ENCODE data around the gene PGGHG.
"Not testable (repeated sequence)": the region's sequence is repeated elsewhere in the genome, so short reads cannot be mapped to it uniquely, and the experiment has no call there.

Gene PGGHG

DNA sequence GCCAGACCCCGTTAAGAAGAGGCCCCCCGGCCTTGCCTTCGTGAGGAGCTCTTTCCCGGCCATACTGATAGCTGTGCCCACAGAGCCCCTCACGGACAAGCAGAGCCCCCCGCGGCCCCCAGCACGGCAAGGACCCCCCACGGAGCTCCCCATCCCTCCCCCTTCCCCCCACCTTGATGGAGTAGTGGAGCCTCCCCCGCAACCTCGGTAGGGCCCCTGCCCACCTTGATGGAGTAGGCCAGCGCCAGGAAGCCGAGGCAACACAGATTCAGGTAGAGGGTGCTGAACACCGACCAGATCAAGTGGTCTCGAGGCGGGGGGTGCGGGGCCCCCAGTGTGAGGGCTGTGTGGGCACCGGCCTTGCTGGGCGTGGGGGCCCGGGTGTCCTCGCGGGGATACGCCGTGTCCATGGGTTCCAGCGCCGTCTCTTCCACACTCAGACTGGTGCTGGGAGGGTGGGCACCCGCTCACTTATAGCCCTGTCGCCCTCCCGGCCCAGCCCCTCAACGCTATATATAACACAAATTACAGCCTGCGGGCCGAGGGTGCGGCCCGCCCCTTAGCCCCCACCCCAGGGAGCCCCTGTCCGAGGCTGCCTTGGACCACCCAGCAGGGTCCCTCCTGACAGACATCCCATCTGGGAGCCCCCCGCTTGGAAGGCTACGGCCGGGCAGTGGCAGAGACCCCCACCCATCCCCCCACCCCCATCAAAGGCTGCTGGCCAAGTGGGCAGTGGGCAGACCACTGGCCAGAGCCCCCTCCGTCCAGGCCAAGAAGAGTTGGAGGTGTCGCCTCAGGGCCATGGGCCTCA lies 10.4 kb downstream of the PGGHG start, which contains the start of gene IFITM5:
IFITM5 (minus strand) TSS at position 446 of the 811 bp plus-strand sequence; CDS start at position 410, 36 bp downstream.
- DNase-seq, result no peak

DNA sequence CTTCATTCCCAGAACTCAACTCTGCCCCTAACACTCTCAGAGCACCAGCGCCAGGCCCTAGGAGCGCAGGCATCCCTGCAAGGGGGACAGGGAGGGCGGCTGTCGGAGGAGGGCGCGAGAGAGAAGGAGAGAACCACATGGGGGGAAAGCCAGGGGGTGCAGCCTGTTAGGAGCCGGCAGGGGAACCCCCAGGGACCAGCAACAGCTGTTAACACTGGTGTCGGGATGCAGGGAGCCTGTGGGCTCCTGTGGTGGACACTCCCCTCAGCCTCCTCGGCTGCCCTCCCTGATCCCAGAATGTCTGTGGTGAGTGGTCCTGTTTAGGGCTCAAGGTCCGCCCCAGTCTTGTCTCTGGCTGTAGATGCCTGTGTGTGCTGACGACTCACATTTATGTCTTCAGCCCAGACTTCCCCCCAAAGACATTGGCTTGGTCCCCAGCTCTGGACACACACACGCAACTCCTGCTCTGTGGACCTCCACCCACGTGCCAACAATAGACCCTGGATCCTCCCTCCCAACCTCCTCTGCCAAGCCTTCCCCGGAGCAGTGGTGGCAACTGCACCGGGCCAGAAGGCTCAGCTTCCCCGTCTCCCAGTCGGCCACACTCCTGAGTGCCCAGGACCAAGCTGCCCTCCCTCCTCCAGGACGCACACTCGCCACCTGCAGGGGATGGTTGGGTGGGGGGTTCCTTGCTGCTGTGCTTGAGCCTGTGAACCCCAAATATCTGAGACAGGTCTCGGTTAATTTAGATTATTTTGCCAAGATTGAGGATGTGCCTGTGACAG lies 11.2 kb downstream of the PGGHG start:
- no peak for DNase-seq

GRCh38 chr11:303363-303762 lies 14.4 kb downstream of the PGGHG start:
- no peak for DNase-seq

DNA sequence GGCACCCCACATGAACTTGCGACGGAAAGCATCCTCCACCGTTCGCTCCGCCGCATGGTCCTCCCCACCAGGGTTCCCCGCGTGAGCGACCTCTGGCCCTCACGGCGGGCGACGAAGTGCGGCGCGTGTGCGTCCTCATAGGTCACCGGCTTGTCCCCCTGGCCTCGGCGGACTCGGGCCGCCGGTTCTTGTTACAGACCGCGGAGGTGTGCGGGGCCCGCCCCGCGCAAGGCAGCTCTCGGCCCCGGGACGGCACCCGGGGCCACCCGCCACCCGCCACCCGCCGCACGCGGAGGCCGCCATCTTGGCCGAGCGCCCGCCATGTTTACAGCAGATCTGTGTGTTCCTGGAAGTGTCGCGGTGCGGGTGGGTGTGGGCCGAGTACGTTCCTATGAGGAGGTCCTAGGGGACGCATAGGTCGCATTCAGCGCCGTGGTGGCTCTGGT lies 15.2 kb downstream of the PGGHG start:
- no peak for DNase-seq

GRCh38 chr11:304915-305843 lies 16.3 kb downstream of the PGGHG start:
- DNase-seq, result peak; percentile 81

DNA sequence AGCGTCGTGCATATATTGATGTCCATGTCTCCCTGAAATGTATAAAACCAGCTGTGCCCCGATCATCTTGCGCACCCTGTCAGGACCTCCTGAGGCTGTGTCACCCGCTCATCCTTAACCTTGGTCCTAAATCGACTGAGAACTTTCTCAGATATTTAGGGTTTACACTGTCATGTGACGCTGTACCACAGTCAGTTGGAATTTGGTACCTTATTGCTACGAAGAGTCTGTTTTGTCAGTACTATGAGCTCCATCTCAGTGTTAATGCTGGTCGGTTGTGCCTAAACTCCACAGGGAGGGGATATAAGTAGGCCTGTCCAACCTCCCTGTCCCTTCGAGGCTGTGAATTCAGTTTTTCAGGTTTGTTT lies 16.9 kb downstream of the PGGHG start:
- no peak for DNase-seq

DNA sequence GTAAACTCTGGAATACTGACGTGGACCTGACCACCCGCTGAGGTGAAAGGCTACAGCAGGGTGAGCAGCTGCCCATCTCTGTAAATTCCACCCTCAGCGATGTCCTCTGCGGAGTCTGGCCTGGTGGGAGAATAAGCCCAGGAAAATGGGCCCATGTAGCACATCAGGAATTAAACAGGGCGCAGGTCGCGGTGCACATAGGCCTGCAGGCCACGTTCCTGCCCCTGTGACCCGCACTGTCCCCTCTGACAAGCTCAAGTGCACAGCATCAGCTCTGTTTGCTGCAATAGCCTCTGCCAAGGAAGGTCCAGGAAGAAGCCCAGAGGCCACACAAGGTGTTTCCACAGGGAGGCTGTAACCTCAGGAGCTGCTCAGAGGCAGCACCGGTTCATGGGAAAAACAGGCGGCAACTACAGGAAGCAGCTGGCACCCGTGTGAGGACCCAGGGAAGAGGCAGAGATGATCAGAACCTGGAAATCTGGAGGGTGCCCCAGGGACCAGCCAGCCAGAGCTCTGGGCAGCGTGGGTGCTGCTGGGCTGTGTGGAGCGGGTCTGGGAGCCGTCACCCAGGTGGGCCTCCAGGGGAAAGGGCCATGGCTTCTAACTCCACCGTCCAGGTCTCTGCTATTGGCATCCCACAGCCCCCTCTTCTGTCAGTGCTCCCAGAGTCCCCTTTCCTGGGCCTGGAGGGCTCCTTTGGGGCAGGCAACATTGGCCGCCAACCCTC lies 17.9 kb downstream of the PGGHG start:
- no peak for DNase-seq

- peak; percentile 65 for DNase-seq
These were observed 19.1 kb downstream of the PGGHG start, which contains the start of gene IFITM2 for GRCh38 chr11:307766-308708. IFITM2 (plus strand) TSS chr11:307816; CDS start chr11:308193, 377 bp downstream.

DNA sequence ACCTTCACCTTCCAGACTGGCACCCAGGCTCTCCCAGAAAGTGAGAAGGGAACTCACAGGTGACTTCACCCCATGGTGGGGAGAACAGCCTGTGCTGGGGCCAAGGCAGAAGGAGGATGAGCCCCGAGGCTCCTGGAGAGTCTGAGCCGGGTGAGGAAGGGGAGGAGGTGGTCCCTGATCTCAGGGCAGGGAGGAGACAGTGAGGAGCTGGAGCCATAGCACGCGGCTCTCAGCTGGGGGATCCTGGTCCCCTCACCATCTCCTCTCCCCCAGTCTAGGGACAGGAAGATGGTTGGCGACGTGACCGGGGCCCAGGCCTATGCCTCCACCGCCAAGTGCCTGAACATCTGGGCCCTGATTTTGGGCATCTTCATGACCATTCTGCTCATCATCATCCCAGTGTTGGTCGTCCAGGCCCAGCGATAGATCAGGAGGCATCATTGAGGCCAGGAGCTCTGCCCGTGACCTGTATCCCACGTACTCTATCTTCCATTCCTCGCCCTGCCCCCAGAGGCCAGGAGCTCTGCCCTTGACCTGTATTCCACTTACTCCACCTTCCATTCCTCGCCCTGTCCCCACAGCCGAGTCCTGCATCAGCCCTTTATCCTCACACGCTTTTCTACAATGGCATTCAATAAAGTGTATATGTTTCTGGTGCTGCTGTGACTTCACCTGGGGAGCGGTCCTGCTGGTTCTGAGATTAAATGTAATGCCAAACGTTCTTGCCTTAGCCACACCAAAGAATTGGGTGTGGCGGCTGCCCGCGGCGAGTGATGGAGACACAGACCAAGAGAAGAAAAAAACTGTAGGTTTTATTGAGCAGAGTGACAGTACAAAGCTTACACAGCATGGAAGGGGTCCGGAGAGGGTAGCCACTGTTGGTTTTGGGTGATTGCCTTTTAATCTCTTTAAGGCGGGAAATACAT lies 20.1 kb downstream of the PGGHG start:
- DNase-seq, result peak; percentile 60

DNA sequence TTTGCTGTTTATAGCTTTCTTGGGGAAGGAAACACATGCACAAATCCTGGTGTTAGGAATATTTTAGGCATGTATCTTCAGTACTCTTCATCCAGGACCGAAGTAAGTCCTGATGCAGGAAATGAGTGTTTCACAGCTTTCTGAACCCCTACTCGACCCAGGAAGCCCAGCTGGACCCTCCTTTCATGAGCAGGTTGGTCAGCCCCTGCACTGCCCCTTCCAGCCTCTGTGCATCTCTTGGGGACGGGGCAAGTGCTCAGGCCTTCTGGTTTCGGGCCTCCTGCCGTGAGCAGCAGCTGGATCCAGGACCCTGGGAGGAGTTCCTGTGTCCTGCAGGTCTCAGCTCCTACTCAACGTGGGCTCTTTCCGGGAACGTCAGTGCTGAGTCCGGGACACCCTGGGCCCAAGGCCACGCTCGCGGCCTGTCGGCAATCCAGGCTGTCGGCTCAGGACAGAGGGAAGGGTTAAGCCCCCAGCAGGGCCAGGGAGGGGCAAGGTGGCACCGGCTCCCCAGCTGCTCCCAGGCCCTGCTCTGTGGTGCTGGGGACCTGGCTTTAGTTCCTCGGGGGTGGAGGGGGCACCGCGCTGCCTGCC lies 21.1 kb downstream of the PGGHG start:
- DNase-seq, result not testable (repeated sequence)

DNA sequence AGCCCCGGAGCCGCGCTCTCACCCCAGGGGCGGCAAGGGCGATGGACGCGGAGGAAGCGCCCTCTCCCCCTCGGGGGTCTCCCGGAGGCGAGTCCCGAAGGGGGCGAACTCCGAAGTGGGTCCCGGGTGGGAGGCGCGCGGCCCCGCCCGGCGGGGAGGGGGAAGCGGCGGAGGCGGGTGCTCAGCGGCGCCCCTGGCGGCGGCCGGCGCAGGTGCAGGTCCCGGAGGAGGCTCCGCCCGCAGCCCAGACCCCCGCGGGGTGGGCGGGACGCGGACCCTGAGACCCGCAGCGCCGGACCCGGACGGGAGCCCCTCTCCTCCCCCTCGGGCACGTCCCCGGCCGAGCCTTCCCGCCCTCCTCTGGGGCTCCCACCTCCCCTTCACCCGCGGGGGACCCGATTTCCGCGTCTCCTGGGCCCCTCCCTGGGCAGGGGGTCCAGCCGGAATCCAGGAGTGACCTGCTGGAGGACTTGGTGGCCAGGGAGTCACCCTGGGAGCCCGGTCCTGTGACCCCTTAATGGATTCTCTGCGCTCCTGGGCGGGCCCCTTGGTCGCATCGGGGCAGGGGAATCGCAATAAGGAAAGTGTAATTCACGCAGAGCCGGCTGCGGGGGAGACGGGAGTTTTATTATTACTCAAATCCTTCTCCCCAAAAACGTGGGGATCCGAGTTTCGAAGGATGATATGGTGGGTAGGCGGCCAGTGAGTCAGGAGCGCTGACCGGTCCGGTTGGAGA lies 22.3 kb downstream of the PGGHG start:
- DNase-seq, result not testable (repeated sequence)

GRCh38 chr11:312092-312816 lies 23.3 kb downstream of the PGGHG start:
- DNase-seq, result peak; percentile 44

DNA sequence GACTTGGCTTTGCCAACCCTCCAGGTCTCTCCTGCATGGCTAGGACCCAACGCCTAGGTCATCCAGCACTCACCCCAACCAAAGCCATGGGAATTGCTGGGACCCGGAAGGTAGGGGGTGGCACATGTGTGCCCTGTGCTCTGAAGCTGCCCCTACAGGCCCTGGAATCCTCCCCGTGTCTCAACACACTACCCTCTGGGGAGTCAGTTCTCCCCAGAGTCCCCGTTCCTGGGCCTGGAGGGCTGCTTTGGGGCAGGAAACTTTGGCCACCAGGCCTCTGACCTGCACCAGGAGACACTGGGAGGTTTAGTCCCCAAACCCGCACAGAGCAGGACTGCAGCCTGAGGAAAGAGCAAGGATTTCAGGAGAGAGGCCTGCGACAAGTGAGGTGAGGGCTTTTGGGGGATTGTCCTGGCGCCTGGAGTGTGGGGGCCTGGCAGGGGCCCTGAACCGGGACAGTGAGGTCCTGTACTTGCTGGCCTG lies 24.4 kb downstream of the PGGHG start:
- DNase-seq, result no peak

GRCh38 chr11:313787-314553 lies 25.0 kb downstream of the PGGHG start, which contains the start of gene IFITM1:
IFITM1 (plus strand) TSS chr11:314040; CDS start chr11:314171, 131 bp downstream.
- peak; percentile 75 for DNase-seq

DNA sequence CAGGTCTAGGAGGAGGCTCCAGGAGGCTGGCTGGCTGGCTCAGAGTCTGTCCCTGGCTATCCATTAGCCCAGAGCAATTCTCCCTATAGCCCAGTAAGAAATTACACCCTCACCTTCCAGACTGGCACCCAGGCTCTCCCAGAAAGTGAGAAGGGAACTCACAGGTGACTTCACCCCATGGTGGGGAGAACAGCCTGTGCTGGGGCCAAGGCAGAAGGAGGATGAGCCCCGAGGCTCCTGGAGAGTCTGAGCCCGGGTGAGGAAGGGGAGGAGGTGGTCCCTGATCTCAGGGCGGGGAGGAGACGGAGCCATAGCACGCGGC lies 25.6 kb downstream of the PGGHG start:
- not testable (repeated sequence) for DNase-seq

GRCh38 chr11:315051-315481 lies 26.1 kb downstream of the PGGHG start:
- DNase-seq, result no peak

- no peak for DNase-seq
These were observed 26.6 kb downstream of the PGGHG start for GRCh38 chr11:315516-315994.
